Testis (tissue), 2 donors: Measurements from ENCODE around the gene PHLPP2.

Experiments
- CTCF ChIP-seq, 3 experiments: fragments of 450-650 bp in 2 of 3; fragments of 200-600 bp in 1 of 3; sonication (generic) in 1 of 3; IDR thresholded peaks; one replicate each; pipeline ENCODE4 v1.5.1; 2016 to 2019; ENCODE audit warnings: antibody characterized with exemption in 3 of 3, mild to moderate bottlenecking in 2 of 3, moderate library complexity in 1 of 3
- POLR2A ChIP-seq: fragments of 450-650 bp; IDR thresholded peaks from one replicate; pipeline ENCODE4 v1.6.1; 2017; ENCODE audit warnings: antibody characterized with exemption, mild to moderate bottlenecking, moderate library complexity

GRCh38 chr16:71618429-71618828, 106.1 kb downstream of the PHLPP2 start:
- TF ChIP-seq CTCF (IDR thresholded peaks at IDR 0.05) (no peak), POLR2A (no peak)
